Kidney (tissue), 14 donors: ENCODE measurements around the gene IGLL5. TPM values are rescaled to one million over a fixed set of nuclear protein-coding genes. Genes with fewer than 3 reads are reported as not detected.

Source experiments
- DNase-seq, 5 donors: peaks; one replicate each; pipeline ENCODE4 v3.0.0-alpha.2; 2013 to 2020
- FAIRE-seq: peaks from 2 replicates; lab custom pipeline; 2012; peaks lifted over from hg19 to GRCh38; lab: Jason Lieb, UNC
- H3K27ac ChIP-seq, 2 donors: one replicate each; pipeline ENCODE4 v1.7.0; 2013; ENCODE audit warnings: low read depth in 2 of 2, low read length in 2 of 2, inconsistent platforms in 1 of 2
- H3K27me3 ChIP-seq: one replicate; pipeline ENCODE4 v1.7.1; 2013; ENCODE audit warnings: low read length, inconsistent platforms; ENCODE audit not compliant: control insufficient read depth, insufficient read depth
- H3K36me3 ChIP-seq, 3 donors: one replicate each; pipeline versions ENCODE4 v1.7.0 to v1.7.1; 2013; ENCODE audit warnings: low read length in 3 of 3, control low read depth in 1 of 3, inconsistent platforms in 1 of 3; ENCODE audit not compliant: insufficient read depth in 3 of 3, control insufficient read depth in 2 of 3
- H3K4me1 ChIP-seq, 3 donors: one replicate each; pipeline versions ENCODE4 v1.7.0 to v1.7.1; 2013; ENCODE audit warnings: low read length in 3 of 3, inconsistent platforms in 1 of 3, low read depth in 1 of 3; ENCODE audit not compliant: control insufficient read depth in 2 of 3, insufficient read depth in 2 of 3
- H3K4me3 ChIP-seq, 3 donors: one replicate each; pipeline versions ENCODE4 v1.7.0 to v1.8.1; 2013; ENCODE audit warnings: low read length in 3 of 3, control low read depth in 1 of 3, inconsistent platforms in 1 of 3
- H3K9ac ChIP-seq, 3 donors: one replicate each; pipeline versions ENCODE4 v1.7.0 to v1.7.1; 2013; ENCODE audit warnings: low read length in 3 of 3, control low read depth in 1 of 3, inconsistent platforms in 1 of 3
- H3K9me3 ChIP-seq, 3 donors: one replicate each; pipeline versions ENCODE4 v1.7.0 to v1.7.1; 2013; ENCODE audit warnings: low read length in 3 of 3, control low read depth in 1 of 3, inconsistent platforms in 1 of 3; ENCODE audit not compliant: control insufficient read depth in 2 of 3, insufficient read depth in 1 of 3
- intact Hi-C: fragments of 100-400 bp; cut with DNase I; formaldehyde crosslinking; loops from one replicate; pipeline ENCODE4 v1.11.1; 2022
- polyA plus RNA-seq: library from polyadenylated mRNA; stranded (reverse); fragments of 350-450 nt; fragmentation: Illumina TruSeq; extraction: RNeasy Lipid Tissue Mini Kit (QIAGEN cat#74804); gene quantifications from one replicate; pipeline ENCODE4 v1.2.3, GENCODE V29; 2014; ENCODE audit warnings: low read depth, low replicate concordance; ENCODE audit not compliant: insufficient read depth
- total RNA-seq: library from RNA; stranded (reverse); fragmentation: NEBNext Ultra II Directional; extraction: Animal tissue kit (Norgen Biotek cat#: 25700); gene quantifications from one replicate; pipeline ENCODE4 v1.2.1, GENCODE V29; 2021
- TF ChIP-seq, protein P1 (sequence below): IDR thresholded peaks from 3 replicates; pipeline ENCODE4 v1.5.1; 2012; ENCODE audit warnings: mild to moderate bottlenecking, moderate library complexity, borderline replicate concordance; ENCODE audit not compliant: insufficient read depth; ENCODE audit errors: extremely low read depth
- donor health status: control.
- donor health status: control.
- donor health status: control.
- donor health status: control.
- donor health status: control.
- donor health status: DM: yes; HTN: yes; CAD: no.
- donor health status: Normal renal cell carcinoma (clear cell type).

IGLL5 gene
- total and polyA plus RNA-seq, 2 donors from 2014 or later, result 1.9 to 103 TPM

- intact Hi-C loops, result no loop called here
These were observed 2.5 kb downstream of the IGLL5 start for GRCh38 chr22:22890085-22890484.

GRCh38 chr22:22891139-22891621, 3.6 kb downstream of the IGLL5 start:
- Histone ChIP-seq H3K4me3 (no peak overlapping the region), H3K9ac (no peak overlapping the region), H3K27ac (no peak overlapping the region), H3K27me3 (no peaks in the 10 kb centered on the region), H3K4me1 (no peaks in the 10 kb centered on the region), H3K9me3 (no peaks in the 10 kb centered on the region), H3K36me3 (no peaks in the 10 kb centered on the region)
- TF ChIP-seq, protein P1, sequence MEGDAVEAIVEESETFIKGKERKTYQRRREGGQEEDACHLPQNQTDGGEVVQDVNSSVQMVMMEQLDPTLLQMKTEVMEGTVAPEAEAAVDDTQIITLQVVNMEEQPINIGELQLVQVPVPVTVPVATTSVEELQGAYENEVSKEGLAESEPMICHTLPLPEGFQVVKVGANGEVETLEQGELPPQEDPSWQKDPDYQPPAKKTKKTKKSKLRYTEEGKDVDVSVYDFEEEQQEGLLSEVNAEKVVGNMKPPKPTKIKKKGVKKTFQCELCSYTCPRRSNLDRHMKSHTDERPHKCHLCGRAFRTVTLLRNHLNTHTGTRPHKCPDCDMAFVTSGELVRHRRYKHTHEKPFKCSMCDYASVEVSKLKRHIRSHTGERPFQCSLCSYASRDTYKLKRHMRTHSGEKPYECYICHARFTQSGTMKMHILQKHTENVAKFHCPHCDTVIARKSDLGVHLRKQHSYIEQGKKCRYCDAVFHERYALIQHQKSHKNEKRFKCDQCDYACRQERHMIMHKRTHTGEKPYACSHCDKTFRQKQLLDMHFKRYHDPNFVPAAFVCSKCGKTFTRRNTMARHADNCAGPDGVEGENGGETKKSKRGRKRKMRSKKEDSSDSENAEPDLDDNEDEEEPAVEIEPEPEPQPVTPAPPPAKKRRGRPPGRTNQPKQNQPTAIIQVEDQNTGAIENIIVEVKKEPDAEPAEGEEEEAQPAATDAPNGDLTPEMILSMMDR, result no peak
- no peak for FAIRE-seq
- no peak for DNase-seq
- intact Hi-C loops, result no loop called here

More at GRCh38 chr22:22890085-22890484, 2.5 kb downstream of the IGLL5 start:
- Histone ChIP-seq H3K36me3 (no peaks in the 10 kb centered on the region), H3K9ac (no peak overlapping the region), H3K9me3 (no peaks in the 10 kb centered on the region), H3K27me3 (no peaks in the 10 kb centered on the region), H3K4me1 (no peaks in the 10 kb centered on the region), H3K4me3 (no peak overlapping the region), H3K27ac (no peak overlapping the region)
- no peak for DNase-seq
- no peak for FAIRE-seq
- TF ChIP-seq, protein P1, result no peak

DNA sequence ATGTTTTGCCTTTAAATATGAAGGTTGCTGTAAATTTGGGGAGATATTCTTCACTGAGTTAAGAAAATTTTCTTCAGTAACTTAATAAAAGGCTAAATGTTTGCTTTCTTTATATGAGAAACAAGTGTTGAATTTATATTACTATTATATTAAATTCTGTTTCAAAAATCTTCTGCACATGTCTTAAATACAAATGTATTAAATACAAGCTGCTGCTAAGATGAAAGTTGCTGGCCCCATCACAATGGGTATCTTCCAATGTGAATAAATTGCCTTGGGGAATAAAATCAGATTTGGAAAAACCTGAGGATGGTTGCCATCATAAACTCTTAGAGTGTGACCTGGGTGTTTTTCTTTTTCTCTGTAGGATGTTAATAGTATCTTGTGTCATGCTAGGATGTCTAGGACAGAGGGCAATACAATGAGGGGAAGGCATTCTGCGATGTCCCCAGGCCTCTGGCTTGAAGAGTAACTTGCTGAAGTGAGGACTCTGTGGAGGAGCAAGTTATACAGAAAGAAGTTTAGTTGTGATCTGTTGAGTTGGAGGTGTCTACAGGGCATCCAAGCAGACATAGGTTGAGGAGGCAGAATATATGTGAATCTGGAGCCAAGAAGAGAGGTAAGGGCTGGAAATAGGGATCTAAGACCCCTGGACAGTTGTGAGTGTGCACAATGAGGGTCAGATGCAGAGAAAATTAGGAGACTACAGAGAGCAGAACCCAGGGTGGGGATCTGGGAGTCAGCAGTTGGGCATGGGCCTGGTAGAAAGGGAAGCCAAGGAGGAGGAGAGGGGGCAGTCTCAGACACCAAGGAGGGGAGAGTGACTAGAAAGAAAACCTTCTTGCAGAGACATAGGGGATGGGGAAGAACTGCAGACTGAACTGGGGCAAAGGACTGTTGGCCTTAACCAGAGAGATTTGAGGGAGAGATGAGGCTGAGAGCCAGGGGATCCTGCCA, 4.8 kb downstream of the IGLL5 start:
- no peak for FAIRE-seq
- H3K27ac ChIP-seq, result no peak overlapping the region
- H3K36me3 ChIP-seq, result no peaks in the 10 kb centered on the region
- intact Hi-C loops, result no loop called here
- TF ChIP-seq, protein P1, result no peak
- no peaks in the 10 kb centered on the region for H3K9me3 ChIP-seq
- no peak overlapping the region for H3K4me3 ChIP-seq
- no peak for DNase-seq
- H3K27me3 ChIP-seq, result no peaks in the 10 kb centered on the region
- no peak overlapping the region for H3K9ac ChIP-seq
- H3K4me1 ChIP-seq, result no peaks in the 10 kb centered on the region
